PC-3 (cell line): ENCODE data around the gene USP27X. TPM values are rescaled to one million over a fixed set of nuclear protein-coding genes. Genes with fewer than 3 reads are reported as not detected.

ENCODE experiments used
- ATAC-seq: fragments of 200-7000 bp; cut with Tn5 transposase; 2 replicates; pipeline ENCODE4 v1.9.1; 2020; ENCODE audit warnings: mild to moderate bottlenecking, moderate library complexity
- BruUV-seq: library from RNA; stranded (reverse); fragments of 400-500 nt; replicated peaks from 2 replicates; lab custom pipeline; 2021; lab: Mats Ljungman, UMichigan
- CTCF ChIA-PET: fragments of 300-600 bp; sonication (Branson Sonifier 250); formaldehyde crosslinking; loops from one replicate; lab custom pipeline; 2022; ENCODE audit warnings: antibody characterized with exemption; lab: Charles Lee
- POLR2A ChIA-PET: fragments of 300-600 bp; sonication (Branson Sonifier 250); formaldehyde crosslinking; loops from one replicate; lab custom pipeline; 2022; ENCODE audit warnings: antibody characterized with exemption; ENCODE audit not compliant: unreplicated experiment; lab: Charles Lee
- DNase-seq: peaks from one replicate; pipeline ENCODE4 v3.0.0-alpha.2; 2015
- H2AFZ ChIP-seq: fragments of 300-600 bp; sonication (generic); 2 replicates; pipeline ENCODE4 v1.6.0; 2016; ENCODE audit warnings: antibody characterized with exemption, low read length
- H3F3A ChIP-seq: fragments of 300-600 bp; sonication (generic); one replicate; pipeline ENCODE4 v1.6.0; 2017; ENCODE audit warnings: antibody characterized with exemption, low read length, control low read depth, mild to moderate bottlenecking; ENCODE audit not compliant: unreplicated experiment
- H3K27ac ChIP-seq: fragments of 300-600 bp; sonication (generic); 2 replicates; pipeline ENCODE4 v1.5.1; 2016; ENCODE audit warnings: mild to moderate bottlenecking, low read length
- H3K27me3 ChIP-seq: fragments of 300-600 bp; sonication (generic); 2 replicates; pipeline ENCODE4 v1.6.1; 2016; ENCODE audit warnings: low read length, mixed read lengths
- H3K36me3 ChIP-seq: fragments of 300-600 bp; sonication (generic); 2 replicates; pipeline ENCODE4 v1.6.1; 2016; ENCODE audit warnings: low read depth, mixed run types, low read length, mixed read lengths
- H3K4me1 ChIP-seq: fragments of 300-600 bp; sonication (generic); 2 replicates; pipeline ENCODE4 v1.5.1; 2016; ENCODE audit warnings: low read length; ENCODE audit not compliant: insufficient read depth
- H3K4me2 ChIP-seq: fragments of 300-600 bp; sonication (generic); 2 replicates; pipeline ENCODE4 v1.6.0; 2016; ENCODE audit warnings: low read length
- H3K4me3 ChIP-seq: fragments of 300-600 bp; sonication (generic); 2 replicates; pipeline ENCODE4 v1.5.1; 2016; ENCODE audit warnings: mild to moderate bottlenecking, low read length, mixed read lengths
- H3K79me2 ChIP-seq: fragments of 300-600 bp; sonication (generic); 2 replicates; pipeline ENCODE4 v1.6.1; 2017; ENCODE audit warnings: low read length, mixed read lengths
- H3K9ac ChIP-seq: fragments of 300-600 bp; sonication (generic); 2 replicates; pipeline ENCODE4 v1.6.0; 2016; ENCODE audit warnings: mild to moderate bottlenecking, low read length
- H3K9me2 ChIP-seq: fragments of 300-600 bp; sonication (generic); replicated peaks from 2 replicates; pipeline ENCODE4 v1.6.1; 2016; ENCODE audit warnings: mixed run types, low read length, mixed read lengths
- H3K9me3 ChIP-seq: fragments of 300-600 bp; sonication (generic); 2 replicates; pipeline ENCODE4 v1.6.1; 2016; ENCODE audit warnings: low read length, mixed read lengths
- H4K20me1 ChIP-seq: fragments of 300-600 bp; sonication (generic); 2 replicates; pipeline ENCODE4 v1.6.1; 2016; ENCODE audit warnings: low read length, mixed read lengths
- CTCF ChIP-seq: fragments of 300-600 bp; sonication (generic); conservative IDR thresholded peaks from 2 replicates; pipeline ENCODE4 v1.5.1; 2017; ENCODE audit warnings: antibody characterized with exemption, low read depth, mild to moderate bottlenecking, low read length
- EZH2 ChIP-seq: fragments of 300-600 bp; sonication (generic); IDR thresholded peaks from one replicate; pipeline ENCODE4 v1.6.1; 2017; ENCODE audit warnings: antibody characterized with exemption, mild to moderate bottlenecking, low read length; ENCODE audit not compliant: unreplicated experiment
- EZH2phosphoT487 ChIP-seq: fragments of 300-600 bp; sonication (generic); IDR thresholded peaks from 2 replicates; pipeline ENCODE4 v1.6.1; 2018; ENCODE audit warnings: mild to moderate bottlenecking, antibody characterized with exemption, low read length, borderline replicate concordance
- intact Hi-C: fragments of 100-400 bp; cut with micrococcal nuclease; formaldehyde crosslinking; loops from 2 replicates; pipeline ENCODE4 v1.9.0; 2023
- total RNA-seq: library from RNA; depleted of rRNA; stranded (reverse); fragments of >200 nt; gene quantifications from 2 replicates; pipeline ENCODE4 v1.2.3, GENCODE V29; 2014

Gene USP27X
- total RNA-seq, 1 experiment from 2014 or later, result 0.62 TPM

- Histone ChIP-seq H3K9me2 (no peaks in the 10 kb centered on the region), H3K4me3 (no peak overlapping the region), H3K9ac (no peak overlapping the region), H3K4me2 (no peak overlapping the region), H3K79me2 (no peaks in the 10 kb centered on the region), H3F3A (no peaks in the 10 kb centered on the region), H3K9me3 (no peaks in the 10 kb centered on the region), H4K20me1 (no peaks in the 10 kb centered on the region), H3K36me3 (no peaks in the 10 kb centered on the region), H3K27ac (no peak overlapping the region), H3K4me1 (no peaks in the 10 kb centered on the region), H3K27me3 (peaks cover 4% of the 10 kb centered on the region), H2AFZ (no peak overlapping the region)
- no peak for DNase-seq
- intact Hi-C loops, result no loop called here
- TF ChIP-seq EZH2phosphoT487 (no peak), CTCF (no peak), EZH2 (no peak)
- ChIA-PET POLR2A (no interaction called here), CTCF (no interaction called here)
- ATAC-seq, result no peak
- BruUV-seq, result no TSS peak
Measured at GRCh38 chrX:49912861-49913260, 33.6 kb downstream of the USP27X start.

- TF ChIP-seq EZH2 (no peak), EZH2phosphoT487 (no peak), CTCF (peak; percentile 85)
- no peaks in the 10 kb centered on the region for H3K9me3 ChIP-seq
- no peak overlapping the region; the same call in 1 of the 2 replicates for H3K4me2 ChIP-seq
- ATAC-seq (peak; percentile 90), DNase-seq (peak; percentile 69)
- BruUV-seq, result no TSS peak
- no peaks in the 10 kb centered on the region for H3K36me3 ChIP-seq
- CTCF ChIA-PET, result no interaction called here
- no peak overlapping the region for H3K27ac ChIP-seq
- H3K9ac ChIP-seq, result no peak overlapping the region
- no peaks in the 10 kb centered on the region for H3K79me2 ChIP-seq
- H3K27me3 ChIP-seq, result no peaks in the 10 kb centered on the region
- no peak overlapping the region for H2AFZ ChIP-seq
- POLR2A ChIA-PET, result no interaction called here
- H3K4me3 ChIP-seq, result no peak overlapping the region
- no peaks in the 10 kb centered on the region for H3K9me2 ChIP-seq
- no peaks in the 10 kb centered on the region for H4K20me1 ChIP-seq
- intact Hi-C loops, result loop anchor here (1.0 kb wide), 2 partner anchors 166 to 289 kb away; partner anchors contain the start of gene CCNB3
- no peaks in the 10 kb centered on the region for H3F3A ChIP-seq
- H3K4me1 ChIP-seq, result no peaks in the 10 kb centered on the region
Measured at GRCh38 chrX:49915361-49916222, 36.3 kb downstream of the USP27X start.

GRCh38 chrX:49919617-49920016, 40.3 kb downstream of the USP27X start:
- ATAC-seq (no peak), DNase-seq (peak; percentile 34)
- intact Hi-C loops, result loop anchor here (5.0 kb wide), 1 partner anchor 42 kb away; the partner anchor contains the start of gene USP27X
- CTCF ChIA-PET, result interaction anchor here (0.6 kb wide), 1 partner anchor 293 kb away, joined by 4 read pairs; no protein-coding TSS in a partner anchor
- Histone ChIP-seq H3F3A (no peaks in the 10 kb centered on the region), H3K9me3 (no peaks in the 10 kb centered on the region), H3K4me2 (no peak overlapping the region), H3K9ac (no peak overlapping the region), H3K27ac (no peak overlapping the region), H3K27me3 (no peaks in the 10 kb centered on the region), H3K9me2 (no peaks in the 10 kb centered on the region), H3K4me1 (peaks cover 6% of the 10 kb centered on the region), H4K20me1 (no peaks in the 10 kb centered on the region), H3K36me3 (no peaks in the 10 kb centered on the region), H3K79me2 (0 out of 2 replicates have a peak, but pooled peaks cover 5% of the 10 kb centered on the region), H2AFZ (no peak overlapping the region), H3K4me3 (no peak overlapping the region)
- BruUV-seq, result no TSS peak
- POLR2A ChIA-PET, result no interaction called here
- no peak for TF ChIP-seq EZH2phosphoT487
- TF ChIP-seq CTCF, result peak; percentile 79
